B cell (primary cell): ENCODE measurements around the gene ZNF398. TPM values are rescaled to one million over a fixed set of nuclear protein-coding genes. Genes with fewer than 3 reads are reported as not detected.

ENCODE experiments used
- ATAC-seq: fragments of 200-7000 bp; cut with Tn5 transposase; one replicate; pipeline ENCODE4 v1.10.0; 2021; ENCODE audit warnings: low read depth, mild to moderate bottlenecking, moderate number of reproducible peaks, moderate library complexity
- CTCF ChIA-PET: fragments of 350-600 bp; sonication (Branson Sonifier 250); formaldehyde crosslinking; loops from one replicate; lab custom pipeline; 2021; ENCODE audit warnings: antibody characterized with exemption, inconsistent platforms; lab: Charles Lee
- POLR2A ChIA-PET: fragments of 350-600 bp; sonication (Branson Sonifier 250); formaldehyde crosslinking; loops from one replicate; lab custom pipeline; 2021; ENCODE audit warnings: antibody characterized with exemption; lab: Charles Lee
- DNase-seq: peaks from one replicate; pipeline ENCODE4 v3.0.0; 2013
- H2AFZ ChIP-seq: 2 replicates; pipeline ENCODE4 v1.6.1; 2012; ENCODE audit warnings: mild to moderate bottlenecking, low read depth, low read length; ENCODE audit not compliant: insufficient read depth, poor library complexity, severe bottlenecking
- H3K27ac ChIP-seq, 2 donors: 1 replicate in 1 of 2; 2 replicates in 1 of 2; pipeline ENCODE4 v1.5.1; 2012 to 2013; ENCODE audit warnings: low read length in 2 of 2, mild to moderate bottlenecking in 2 of 2, moderate library complexity in 1 of 2
- H3K27me3 ChIP-seq, 4 experiments: fragments of 200-600 bp in 1 of 4; sonication (generic) in 1 of 4; replicated peaks in 1 of 4; 1 replicate in 2 of 4; 2 replicates in 2 of 4; pipeline versions ENCODE4 v1.6.1 to v1.7.0; 2013 to 2016; ENCODE audit warnings: low read length in 3 of 4, mild to moderate bottlenecking in 2 of 4, mixed read lengths in 1 of 4, moderate library complexity in 1 of 4; ENCODE audit not compliant: insufficient read depth in 4 of 4, control insufficient read depth in 3 of 4; ENCODE audit errors: control extremely low read depth in 1 of 4
- H3K36me3 ChIP-seq, 2 experiments: replicated peaks in 1 of 2; 1 replicate in 1 of 2; 2 replicates in 1 of 2; pipeline versions ENCODE4 v1.6.1 to v1.7.1; 2013; ENCODE audit warnings: low read length in 1 of 2; ENCODE audit not compliant: insufficient read depth in 2 of 2, control insufficient read depth in 1 of 2; ENCODE audit errors: control extremely low read depth in 1 of 2, extremely low read depth in 1 of 2
- H3K4me1 ChIP-seq, 2 donors: fragments of 200-600 bp in 1 of 2; sonication (generic) in 1 of 2; 1 replicate in 1 of 2; 2 replicates in 1 of 2; pipeline versions ENCODE4 v1.5.1 to v1.6.1; 2013 to 2017; ENCODE audit warnings: low read length in 2 of 2; ENCODE audit not compliant: control insufficient read depth in 2 of 2, insufficient read depth in 2 of 2
- H3K4me2 ChIP-seq: replicated peaks from 2 replicates; pipeline ENCODE3; 2012; ENCODE audit warnings: mild to moderate bottlenecking, low read depth, low read length; ENCODE audit not compliant: poor library complexity, severe bottlenecking
- H3K4me3 ChIP-seq, 5 experiments: fragments of 200-600 bp in 1 of 5; sonication (generic) in 1 of 5; 1 replicate in 3 of 5; 2 replicates in 2 of 5; pipeline versions ENCODE4 v1.5.1 to v1.7.0; 2011 to 2016; ENCODE audit warnings: low read length in 4 of 5, mild to moderate bottlenecking in 4 of 5, low read depth in 2 of 5, control low read depth in 1 of 5, moderate library complexity in 1 of 5; ENCODE audit not compliant: insufficient read depth in 1 of 5; ENCODE audit errors: control extremely low read depth in 1 of 5, extremely low read depth in 1 of 5
- H3K79me2 ChIP-seq: fragments of 200-600 bp; sonication (generic); one replicate; pipeline ENCODE4 v1.6.0; 2016; ENCODE audit warnings: low read length; ENCODE audit not compliant: control insufficient read depth, insufficient read depth
- H3K9ac ChIP-seq: fragments of 200-600 bp; sonication (generic); 2 replicates; pipeline ENCODE4 v1.6.1; 2017; ENCODE audit warnings: mild to moderate bottlenecking, low read length, moderate library complexity
- H3K9me3 ChIP-seq, 3 donors: one replicate each; pipeline versions ENCODE4 v1.6.1 to v1.7.1; 2013; ENCODE audit warnings: low read length in 2 of 3; ENCODE audit not compliant: control insufficient read depth in 2 of 3, insufficient read depth in 1 of 3; ENCODE audit errors: control extremely low read depth in 1 of 3
- H4K20me1 ChIP-seq: 2 replicates; pipeline ENCODE4 v1.6.0; 2012; ENCODE audit warnings: mild to moderate bottlenecking, low read length; ENCODE audit not compliant: insufficient read depth, control insufficient read depth, poor library complexity, severe bottlenecking
- H3K27ac Mint-ChIP-seq: one replicate; pipeline ENCODE4 v1.8.0; 2021; ENCODE audit warnings: mixed read lengths
- H3K27me3 Mint-ChIP-seq: one replicate; pipeline ENCODE4 v1.8.0; 2021; ENCODE audit warnings: mixed read lengths
- H3K4me1 Mint-ChIP-seq: one replicate; pipeline ENCODE4 v1.8.0; 2021; ENCODE audit warnings: mixed read lengths
- H3K4me3 Mint-ChIP-seq: one replicate; pipeline ENCODE4 v1.8.0; 2021; ENCODE audit warnings: mixed read lengths
- H3K9me3 Mint-ChIP-seq: one replicate; pipeline ENCODE4 v1.8.0; 2022; ENCODE audit warnings: mixed read lengths; ENCODE audit not compliant: insufficient read depth
- CTCF ChIP-seq: fragments of 200-600 bp; IDR thresholded peaks from one replicate; pipeline ENCODE4 v1.8.0; 2022; ENCODE audit warnings: antibody characterized with exemption, mild to moderate bottlenecking
- EZH2 ChIP-seq: IDR thresholded peaks from 2 replicates; pipeline ENCODE4 v1.6.1; 2012; ENCODE audit warnings: borderline replicate concordance, low read depth, mild to moderate bottlenecking, moderate library complexity, low read length; ENCODE audit not compliant: insufficient read depth, poor library complexity, severe bottlenecking
- WGBS: methylation state at CpG from one replicate; pipeline ENCODE4 v1.1.5; 2013; ENCODE audit warnings: missing lambda C conversion rate; ENCODE audit not compliant: insufficient coverage; 5-methylcytosine and 5-hydroxymethylcytosine counted together
- intact Hi-C: fragments of 100-400 bp; cut with micrococcal nuclease; formaldehyde crosslinking; loops from one replicate; pipeline ENCODE4 v1.10.0; 2022
- polyA plus RNA-seq: library from polyadenylated mRNA; depleted of rRNA; stranded (reverse); fragments of >200 nt; gene quantifications from 2 replicates; pipeline ENCODE4 v1.2.3, GENCODE V29; 2012
- total RNA-seq, 2 donors: library from RNA; stranded (reverse); fragments of 120-200 nt in 1 of 2; gene quantifications; 1 replicate in 1 of 2; 2 replicates in 1 of 2; pipeline versions ENCODE4 v1.2.3 to v1.2.4, GENCODE V29; 2013 to 2022

The ZNF398 gene
- total and polyA plus RNA-seq, 2 donors (not counting 1 experiment from before 2014, with no cell fraction given), result 7.7 to 22.5 TPM

GRCh38 chr7:149145031-149145845 is 2.0 kb upstream of the ZNF398 start:
- no peak overlapping the region for H3K4me3 ChIP-seq

More at GRCh38 chr7:149145031-149145845, 2.0 kb upstream of the ZNF398 start:
- H3K4me2 ChIP-seq, result peak overlapping the region; percentile 91
- Mint-ChIP-seq H3K4me3 (peak overlapping the region; percentile 74), H3K27me3 (no peaks in the 10 kb centered on the region), H3K27ac (peak overlapping the region; percentile 83), H3K9me3 (no peaks in the 10 kb centered on the region), H3K4me1 (peaks cover 28% of the 10 kb centered on the region)
- no peaks in the 10 kb centered on the region for H3K27me3 ChIP-seq
- whole genome bisulfite sequencing, result 100% methylated on average over 1 of the region's 8 CpGs
- H4K20me1 ChIP-seq, result peaks cover 25% of the 10 kb centered on the region
- H3K36me3 ChIP-seq, result no peaks in the 10 kb centered on the region
- peaks cover 0 to 4% (median 0%) of the 10 kb centered on the region in 3 donors for H3K9me3 ChIP-seq
- ChIA-PET POLR2A (interaction anchor here (0.9 kb wide), 1 partner anchor 18 kb away, joined by 4 read pairs; no protein-coding TSS in a partner anchor), CTCF (interaction anchor here (4.0 kb wide), 1 partner anchor 19 kb away, joined by 70 read pairs; the partner anchor contains the start of gene ZNF425)
- DNase-seq (peak; percentile 16), ATAC-seq (no peak)
- H3K79me2 ChIP-seq, result peaks cover 38% of the 10 kb centered on the region
- H3K4me1 ChIP-seq, result peaks cover 22 to 30% of the 10 kb centered on the region in 2 donors
- intact Hi-C loops, result loop anchor here (5.0 to 10.0 kb wide), 4 partner anchors 52 to 570 kb away; partner anchors contain the start of genes ZNF282 and ZNF746
- H3K9ac ChIP-seq, result no peak overlapping the region
- peak overlapping the region; percentile 4 to 63 for H3K27ac ChIP-seq
- peak overlapping the region; percentile 92 for H2AFZ ChIP-seq
- TF ChIP-seq EZH2 (no peak), CTCF (no peak)
